Gastroesophageal sphincter (tissue), 3 donors: ENCODE data around the gene KLHL17.

ENCODE experiments used
- CTCF ChIP-seq, 4 experiments: fragments of 200-600 bp in 2 of 4; fragments of 450-650 bp in 2 of 4; sonication (generic) in 1 of 4; IDR thresholded peaks; one replicate each; pipeline ENCODE4 v1.5.1; 2017 to 2019; ENCODE audit warnings: antibody characterized with exemption in 4 of 4, mild to moderate bottlenecking in 2 of 4, moderate library complexity in 2 of 4
- POLR2A ChIP-seq, 2 donors: fragments of 450-650 bp; IDR thresholded peaks; one replicate each; pipeline ENCODE4 v1.6.1; 2017; ENCODE audit warnings: antibody characterized with exemption in 2 of 2, mild to moderate bottlenecking in 2 of 2, moderate library complexity in 1 of 2
- POLR2AphosphoS5 ChIP-seq: sonication (generic); formaldehyde crosslinking; IDR thresholded peaks from one replicate; pipeline ENCODE4 v1.6.1; 2017; ENCODE audit warnings: antibody characterized with exemption

- TF ChIP-seq CTCF (IDR thresholded peaks at IDR 0.05) = no peak
- no peak for TF ChIP-seq POLR2A (IDR thresholded peaks at IDR 0.05)
- no peak for TF ChIP-seq POLR2AphosphoS5
These were observed 4.5 kb downstream of the KLHL17 start for GRCh38 chr1:964691-965525.
